Epithelial cell of prostate (primary cell): Measurements from ENCODE around the gene RNF151.

ENCODE experiments used
- DNase-seq: peaks from one replicate; pipeline ENCODE4 v3.0.0-alpha.2; 2011; ENCODE audit warnings: low read depth, low spot score
- H3K27ac ChIP-seq: fragments of 450-650 bp; 2 replicates; pipeline ENCODE4 v1.5.1; 2017; ENCODE audit warnings: mild to moderate bottlenecking

RNF151 gene

GRCh38 chr16:1975432-1976215, 9.0 kb downstream of the RNF151 start:
- H3K27ac ChIP-seq: no peak overlapping the region
- no peak for DNase-seq

- H3K27ac ChIP-seq: no peak overlapping the region
- DNase-seq: no peak
Measured at GRCh38 chr16:1976216-1976520, 9.5 kb downstream of the RNF151 start.

GRCh38 chr16:1976951-1977874, 10.6 kb downstream of the RNF151 start:
- no peak overlapping the region for H3K27ac ChIP-seq
- DNase-seq: no peak

GRCh38 chr16:1977875-1978268, 11.2 kb downstream of the RNF151 start:
- DNase-seq: no peak

GRCh38 chr16:1978476-1979120, 11.9 kb downstream of the RNF151 start:
- DNase-seq: no peak
- H3K27ac ChIP-seq: peak overlapping the region; percentile 53

More at GRCh38 chr16:1977875-1978268, 11.2 kb downstream of the RNF151 start:
- H3K27ac ChIP-seq: no peak overlapping the region

GRCh38 chr16:1979271-1980029, 12.8 kb downstream of the RNF151 start:
- H3K27ac ChIP-seq: peak overlapping the region; percentile 53
- DNase-seq: peak; percentile 18

GRCh38 chr16:1980030-1980769, 13.5 kb downstream of the RNF151 start:
- peak overlapping the region; percentile 53 for H3K27ac ChIP-seq
- no peak for DNase-seq

- no peak overlapping the region for H3K27ac ChIP-seq
- DNase-seq: no peak
Measured at GRCh38 chr16:1980770-1981087, 14.1 kb downstream of the RNF151 start.

GRCh38 chr16:1981398-1981836, 14.8 kb downstream of the RNF151 start, which contains the start of gene NOXO1:
Gene NOXO1 (minus strand): TSS chr16:1981469. CDS start chr16:1981179, 290 bp downstream.
- DNase-seq: no peak
- H3K27ac ChIP-seq: no peak within 1 kb of the TSS

GRCh38 chr16:1982013-1982433, 15.4 kb downstream of the RNF151 start:
- no peak for DNase-seq

GRCh38 chr16:1982991-1983543, 16.4 kb downstream of the RNF151 start:
- peak overlapping the region; percentile 31 for H3K27ac ChIP-seq
- DNase-seq: no peak

More at GRCh38 chr16:1982013-1982433, 15.4 kb downstream of the RNF151 start:
- H3K27ac ChIP-seq: no peak overlapping the region

GRCh38 chr16:1983544-1984346, 17.1 kb downstream of the RNF151 start, which contains the start of gene GFER:
Gene GFER (plus strand): TSS chr16:1984193. CDS start chr16:1984219, 26 bp downstream.
- peak; percentile 12 for DNase-seq
- peak within 1 kb of the TSS; percentile 31 for H3K27ac ChIP-seq

- DNase-seq: no peak
- H3K27ac ChIP-seq: peak overlapping the region; percentile 31
Measured at GRCh38 chr16:1984347-1985225, 17.9 kb downstream of the RNF151 start.

GRCh38 chr16:1985466-1986150, 19.0 kb downstream of the RNF151 start:
- no peak for DNase-seq
- H3K27ac ChIP-seq: no peak overlapping the region

- DNase-seq: no peak
- no peak overlapping the region for H3K27ac ChIP-seq
Measured at GRCh38 chr16:1987198-1987597, 20.5 kb downstream of the RNF151 start.

- H3K27ac ChIP-seq: no peak within 1 kb of the TSS
Measured at GRCh38 chr16:1989209-1990100, 22.8 kb downstream of the RNF151 start, which contains the start of gene SYNGR3. Gene SYNGR3 (plus strand): TSS chr16:1989970. CDS start chr16:1990103, 133 bp downstream.

More at GRCh38 chr16:1989209-1990100, 22.8 kb downstream of the RNF151 start, which contains the start of gene SYNGR3:
- no peak for DNase-seq
